KG1 (cell line): ENCODE results near the gene LDLRAD2.
"Not testable (repeated sequence)": the region's sequence is repeated elsewhere in the genome, so short reads cannot be mapped to it uniquely, and the experiment has no call there.

Experiments used
- DNase-seq: peaks from one replicate; lab custom pipeline; 2025; lab: John Stamatoyannopoulos, UW

Gene LDLRAD2

GRCh38 chr1:21783679-21784603, 28.1 kb upstream of the LDLRAD2 start:
- no peak for DNase-seq

GRCh38 chr1:21785764-21786163, 26.3 kb upstream of the LDLRAD2 start:
- DNase-seq: not testable (repeated sequence)

- DNase-seq: no peak
Measured at GRCh38 chr1:21786640-21787039, 25.4 kb upstream of the LDLRAD2 start.

GRCh38 chr1:21793104-21793503, 19.0 kb upstream of the LDLRAD2 start:
- no peak for DNase-seq

GRCh38 chr1:21794656-21795055, 17.4 kb upstream of the LDLRAD2 start:
- no peak for DNase-seq

GRCh38 chr1:21795075-21795474, 17.0 kb upstream of the LDLRAD2 start:
- no peak for DNase-seq

GRCh38 chr1:21799730-21800129, 12.3 kb upstream of the LDLRAD2 start:
- DNase-seq: no peak

- DNase-seq: no peak
Measured at GRCh38 chr1:21801100-21801499, 11.0 kb upstream of the LDLRAD2 start.

- no peak for DNase-seq
Measured at GRCh38 chr1:21804536-21804935, 7.5 kb upstream of the LDLRAD2 start.

GRCh38 chr1:21813542-21813941, 1.5 kb downstream of the LDLRAD2 start:
- DNase-seq: no peak

GRCh38 chr1:21814241-21814918, 2.3 kb downstream of the LDLRAD2 start:
- peak; percentile 67 for DNase-seq

GRCh38 chr1:21814981-21815582, 3.0 kb downstream of the LDLRAD2 start:
- DNase-seq: no peak

GRCh38 chr1:21815724-21816321, 3.8 kb downstream of the LDLRAD2 start:
- no peak for DNase-seq

- no peak for DNase-seq
Measured at GRCh38 chr1:21816602-21817302, 4.7 kb downstream of the LDLRAD2 start.

- no peak for DNase-seq
Measured at GRCh38 chr1:21818656-21819055, 6.6 kb downstream of the LDLRAD2 start.

GRCh38 chr1:21820597-21821232, 8.7 kb downstream of the LDLRAD2 start:
- DNase-seq: no peak

GRCh38 chr1:21821385-21822019, 9.4 kb downstream of the LDLRAD2 start:
- no peak for DNase-seq

- no peak for DNase-seq
Measured at GRCh38 chr1:21822349-21822748, 10.3 kb downstream of the LDLRAD2 start.

- DNase-seq: no peak
Measured at GRCh38 chr1:21823206-21823979, 11.3 kb downstream of the LDLRAD2 start.
